Mesangial cell (primary cell): ENCODE data around the gene PTPRE. TPM values are rescaled to one million over a fixed set of nuclear protein-coding genes. Genes with fewer than 3 reads are reported as not detected.

Experiments used
- total RNA-seq: library from RNA; depleted of rRNA; stranded (reverse); fragments of >200 nt; gene quantifications from 2 replicates; pipeline ENCODE4 v1.2.3, GENCODE V29; 2015

PTPRE gene, protein sequence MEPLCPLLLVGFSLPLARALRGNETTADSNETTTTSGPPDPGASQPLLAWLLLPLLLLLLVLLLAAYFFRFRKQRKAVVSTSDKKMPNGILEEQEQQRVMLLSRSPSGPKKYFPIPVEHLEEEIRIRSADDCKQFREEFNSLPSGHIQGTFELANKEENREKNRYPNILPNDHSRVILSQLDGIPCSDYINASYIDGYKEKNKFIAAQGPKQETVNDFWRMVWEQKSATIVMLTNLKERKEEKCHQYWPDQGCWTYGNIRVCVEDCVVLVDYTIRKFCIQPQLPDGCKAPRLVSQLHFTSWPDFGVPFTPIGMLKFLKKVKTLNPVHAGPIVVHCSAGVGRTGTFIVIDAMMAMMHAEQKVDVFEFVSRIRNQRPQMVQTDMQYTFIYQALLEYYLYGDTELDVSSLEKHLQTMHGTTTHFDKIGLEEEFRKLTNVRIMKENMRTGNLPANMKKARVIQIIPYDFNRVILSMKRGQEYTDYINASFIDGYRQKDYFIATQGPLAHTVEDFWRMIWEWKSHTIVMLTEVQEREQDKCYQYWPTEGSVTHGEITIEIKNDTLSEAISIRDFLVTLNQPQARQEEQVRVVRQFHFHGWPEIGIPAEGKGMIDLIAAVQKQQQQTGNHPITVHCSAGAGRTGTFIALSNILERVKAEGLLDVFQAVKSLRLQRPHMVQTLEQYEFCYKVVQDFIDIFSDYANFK
- 5.2 and 8.3 TPM in 2 replicates for total RNA-seq

DNA sequence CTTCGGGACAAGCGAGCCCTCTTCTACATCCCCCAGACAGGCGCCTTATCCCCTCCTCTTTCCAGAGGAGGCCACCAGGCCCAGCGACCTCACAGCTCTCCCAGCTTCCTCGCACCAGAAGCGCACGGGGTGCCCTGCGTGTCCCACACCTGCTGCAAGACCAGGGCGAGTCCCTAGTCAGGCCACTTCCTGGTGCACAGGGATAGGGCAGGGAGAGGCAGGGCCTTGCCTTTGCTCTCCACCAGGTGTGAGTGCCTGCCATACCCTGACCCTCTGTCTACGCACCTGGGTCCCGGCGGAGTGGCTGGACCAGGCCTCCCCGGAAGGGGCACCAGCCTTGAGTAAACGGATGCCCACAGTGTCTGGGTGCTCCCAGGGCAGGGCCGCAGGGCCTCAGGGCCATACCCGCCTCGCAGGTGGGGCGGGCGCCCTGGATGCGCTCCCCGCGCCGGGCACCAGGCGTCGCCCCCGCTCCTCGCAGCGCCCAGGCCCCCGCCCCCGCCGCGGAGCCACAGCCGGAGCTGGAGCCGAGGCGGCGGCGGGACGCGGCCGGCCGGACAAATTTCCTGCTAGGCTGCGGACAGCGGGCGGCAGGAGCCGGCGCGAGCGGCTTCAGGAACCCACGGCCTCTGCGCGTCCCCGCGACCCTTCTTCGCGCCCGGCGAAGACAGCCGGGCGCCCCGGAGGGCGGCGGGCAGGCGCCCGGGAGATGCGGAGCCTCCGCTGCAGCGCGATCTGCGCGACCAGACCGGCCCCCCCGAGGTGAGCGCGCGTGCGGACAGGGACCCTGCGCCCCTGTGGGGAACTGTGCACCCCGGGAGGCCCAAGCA, at the start of gene PTPRE:
Gene PTPRE (plus strand): TSS at position 556 of the 830 bp plus-strand sequence. CDS start 133,779 bp downstream, outside the sequence.

DNA sequence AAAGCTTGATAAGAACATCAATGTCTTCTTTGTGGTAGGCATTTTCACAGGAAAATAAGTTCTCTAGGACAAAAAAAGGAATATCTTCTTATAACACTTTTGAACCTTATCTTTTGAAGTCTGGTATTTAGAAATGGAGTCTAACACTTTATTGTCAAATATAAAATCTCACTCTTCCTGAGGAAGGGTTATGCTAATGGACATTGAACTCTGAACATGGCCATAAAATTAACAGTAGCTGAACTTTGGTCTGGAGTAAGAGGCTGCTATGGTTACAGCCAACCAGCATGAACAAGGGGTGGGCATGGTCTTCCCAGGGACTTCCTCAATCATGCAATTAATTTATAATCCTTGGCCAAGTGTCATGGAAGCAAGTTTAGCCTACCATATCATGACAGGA, 14.2 kb upstream of the PTPRE start, which contains the start of gene CLRN3:
Gene CLRN3 (minus strand): TSS at position 199 of the 400 bp plus-strand sequence. CDS start 157 bp downstream, at position 42.

DNA sequence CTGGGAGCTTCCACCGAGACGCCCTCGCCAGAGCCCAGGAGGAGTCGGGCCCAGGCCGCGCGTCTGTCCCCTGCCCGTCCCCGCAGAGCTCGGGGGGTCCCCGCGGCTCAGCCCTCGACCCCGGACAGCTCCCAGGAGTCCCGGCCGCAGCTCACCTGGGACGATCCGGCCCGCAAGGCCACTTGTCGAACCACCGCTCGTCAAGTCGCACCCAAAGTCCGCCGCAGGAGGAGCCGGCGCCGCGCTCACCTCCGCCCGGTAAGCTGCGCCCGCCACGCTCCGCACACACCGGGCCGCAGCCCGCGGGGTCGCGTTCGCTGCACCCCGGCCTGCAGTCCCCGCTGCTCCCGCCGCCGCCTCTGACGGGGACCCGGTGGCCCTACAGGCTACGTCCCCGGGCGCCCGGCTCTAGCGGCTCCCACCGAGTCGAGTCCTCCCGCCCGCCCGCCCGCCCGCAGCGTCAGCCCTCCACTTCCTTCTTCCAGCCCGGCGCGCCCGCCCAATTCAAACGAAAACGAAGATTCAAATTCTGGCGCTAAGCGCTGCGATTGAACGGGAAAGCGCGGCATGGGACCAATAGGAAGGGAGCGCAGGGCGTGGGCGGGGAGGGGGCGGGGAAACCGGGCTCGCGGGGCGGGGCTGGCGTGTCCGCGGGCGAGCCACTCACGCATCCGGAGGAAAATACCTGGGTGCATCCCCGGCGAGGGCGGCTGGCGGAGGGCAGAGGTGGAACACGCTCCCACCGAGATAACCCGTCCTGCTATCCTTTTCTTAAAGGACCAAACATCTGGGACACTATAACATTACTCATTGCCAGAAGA, 219.3 kb downstream of the PTPRE start, which contains the start of gene MKI67:
Gene MKI67 (minus strand): TSS at position 480 of the 821 bp plus-strand sequence. CDS start 756 bp downstream, outside the sequence.

Other genes starting within 250 kb of the PTPRE start
- gene FOXI2, start 169.9 kb upstream of the PTPRE start, total RNA-seq = not detected in 2 replicates
- not detected in 2 replicates for gene CLRN3, start 14.2 kb upstream of the PTPRE start, total RNA-seq
- 3.3 and 75.6 TPM in 2 replicates for gene MKI67, start 219.3 kb downstream of the PTPRE start, total RNA-seq